Adrenal gland (tissue), 5 donors: ENCODE measurements around the gene PROX1.

ENCODE experiments used
- CTCF ChIP-seq, 6 experiments: fragments of 450-650 bp in 4 of 6; fragments of 200-600 bp in 2 of 6; sonication (generic) in 1 of 6; IDR thresholded peaks; 1 replicate in 5 of 6; 2 replicates in 1 of 6; pipeline versions ENCODE4 v1.5.1 to v1.8.0; 2016 to 2021; ENCODE audit warnings: antibody characterized with exemption in 6 of 6, mild to moderate bottlenecking in 2 of 6, moderate library complexity in 1 of 6
- POLR2A ChIP-seq, 2 donors: fragments of 450-650 bp; IDR thresholded peaks; one replicate each; pipeline ENCODE4 v1.6.1; 2017; ENCODE audit warnings: antibody characterized with exemption in 2 of 2, mild to moderate bottlenecking in 2 of 2, moderate library complexity in 1 of 2
- donor health status: DM: no; HTN: no; CAD: no.

- TF ChIP-seq POLR2A (IDR thresholded peaks at IDR 0.05) (no peak), CTCF (IDR thresholded peaks at IDR 0.05) (no peak)
Measured at GRCh38 chr1:213983493-213984386, 4.0 kb upstream of the PROX1 start.
